Ovary (tissue), 9 donors: ENCODE measurements around the gene SHISA6. TPM values are rescaled to one million over a fixed set of nuclear protein-coding genes. Genes with fewer than 3 reads are reported as not detected.

Source experiments
- DNase-seq, 5 donors: peaks; one replicate each; pipeline ENCODE4 v3.0.0-alpha.2; 2019 to 2020
- H3K27ac ChIP-seq, 2 donors: fragments of 200-600 bp; one replicate each; pipeline versions ENCODE4 v1.5.1 to v1.8.0; 2019 to 2022
- H3K27me3 ChIP-seq: fragments of 200-600 bp; one replicate; pipeline ENCODE4 v1.8.0; 2022
- H3K36me3 ChIP-seq: fragments of 200-600 bp; sonication (generic); one replicate; pipeline ENCODE4 v1.5.1; 2019
- H3K4me1 ChIP-seq: one replicate; pipeline ENCODE4 v1.8.1; 2013; ENCODE audit warnings: mild to moderate bottlenecking, moderate library complexity; ENCODE audit not compliant: insufficient read depth
- H3K4me3 ChIP-seq: fragments of 200-600 bp; sonication (generic); one replicate; pipeline ENCODE4 v1.5.1; 2017
- H3K9me3 ChIP-seq, 2 donors: fragments of 200-600 bp in 1 of 2; sonication (generic) in 1 of 2; one replicate each; pipeline versions ENCODE4 v1.5.1 to v1.8.1; 2013 to 2019; ENCODE audit warnings: mild to moderate bottlenecking in 1 of 2, moderate library complexity in 1 of 2
- EP300 ChIP-seq: sonication (generic); formaldehyde crosslinking; IDR thresholded peaks from one replicate; pipeline ENCODE4 v1.6.1; 2017; ENCODE audit warnings: antibody characterized with exemption
- POLR2A ChIP-seq: fragments of 450-650 bp; IDR thresholded peaks from one replicate; pipeline ENCODE4 v1.6.1; 2017; ENCODE audit warnings: antibody characterized with exemption, mild to moderate bottlenecking, moderate library complexity
- WGBS, 3 donors: extraction: QIAGEN DNeasy Blood & Tissue Kit in 1 of 3; methylation state at CpG; one replicate each; pipeline versions ENCODE4 v1.1.5 to v1.1.7; 2013 to 2017; 5-methylcytosine and 5-hydroxymethylcytosine counted together
- intact Hi-C, 4 donors: fragments of 100-400 bp; cut with DNase I; formaldehyde crosslinking; loops; one replicate each; pipeline versions ENCODE4 v1.11.0 to v1.15.1; 2022 to 2023
- polyA plus RNA-seq, 2 donors: library from polyadenylated mRNA; stranded (reverse); fragments of 200-250 nt in 1 of 2; fragments of 350-450 nt in 1 of 2; fragmentation: Illumina TruSeq in 1 of 2; extraction: RNeasy Lipid Tissue Mini Kit (QIAGEN cat#74804) in 1 of 2; gene quantifications; one replicate each; pipeline ENCODE4 v1.2.3, GENCODE V29; 2013 to 2014
- total RNA-seq, 7 donors: library from RNA; depleted of rRNA in 2 of 7; stranded (reverse); fragments of >200 nt in 2 of 7; fragmentation: NEBNext Ultra II Directional in 3 of 7; extraction: Animal tissue kit (Norgen Biotek cat#: 25700) in 3 of 7; gene quantifications; one replicate each; pipeline versions ENCODE4 v1.1.0 to v1.2.4, GENCODE V29; 2016 to 2023
- TF ChIP-seq, protein P1 (sequence below), 3 donors: fragments of 450-650 bp in 2 of 3; fragments of 200-600 bp in 1 of 3; IDR thresholded peaks; one replicate each; pipeline versions ENCODE4 v1.5.1 to v1.8.0; 2016 to 2022; ENCODE audit warnings: antibody characterized with exemption in 3 of 3, mild to moderate bottlenecking in 1 of 3
- donor health status: DM: no; HTN: no; CAD: no; lungs with moderate emphysema.
- donor health status: DM: no; HTN: no; CAD: no.
- donor health status: Bipolar disorder and iron deficiency.
- donor health status: DM: yes; HTN: yes; CAD: no.
- donor health status: DM: no; HTN: no; CAD: no.
- donor health status: DM: yes; HTN: yes; CAD: no.

Gene SHISA6
- total and polyA plus RNA-seq, 9 donors = 0.10 to 1.5 (median 0.38) TPM

GRCh38 chr17:11238705-11239104 is 2.3 kb upstream of the SHISA6 start:
- Histone ChIP-seq H3K36me3 (no peaks in the 10 kb centered on the region), H3K27me3 (no peaks in the 10 kb centered on the region), H3K9me3 (no peaks in the 10 kb centered on the region), H3K27ac (no peak overlapping the region), H3K4me3 (no peak overlapping the region), H3K4me1 (no peaks in the 10 kb centered on the region)
- WGBS, 3 donors = 25 to 31% (median 28%) methylated on average over 4 of the region's 4 CpGs
- DNase-seq = no peak
- TF ChIP-seq POLR2A = no peak
- no peak for TF ChIP-seq EP300
- TF ChIP-seq, protein P1, sequence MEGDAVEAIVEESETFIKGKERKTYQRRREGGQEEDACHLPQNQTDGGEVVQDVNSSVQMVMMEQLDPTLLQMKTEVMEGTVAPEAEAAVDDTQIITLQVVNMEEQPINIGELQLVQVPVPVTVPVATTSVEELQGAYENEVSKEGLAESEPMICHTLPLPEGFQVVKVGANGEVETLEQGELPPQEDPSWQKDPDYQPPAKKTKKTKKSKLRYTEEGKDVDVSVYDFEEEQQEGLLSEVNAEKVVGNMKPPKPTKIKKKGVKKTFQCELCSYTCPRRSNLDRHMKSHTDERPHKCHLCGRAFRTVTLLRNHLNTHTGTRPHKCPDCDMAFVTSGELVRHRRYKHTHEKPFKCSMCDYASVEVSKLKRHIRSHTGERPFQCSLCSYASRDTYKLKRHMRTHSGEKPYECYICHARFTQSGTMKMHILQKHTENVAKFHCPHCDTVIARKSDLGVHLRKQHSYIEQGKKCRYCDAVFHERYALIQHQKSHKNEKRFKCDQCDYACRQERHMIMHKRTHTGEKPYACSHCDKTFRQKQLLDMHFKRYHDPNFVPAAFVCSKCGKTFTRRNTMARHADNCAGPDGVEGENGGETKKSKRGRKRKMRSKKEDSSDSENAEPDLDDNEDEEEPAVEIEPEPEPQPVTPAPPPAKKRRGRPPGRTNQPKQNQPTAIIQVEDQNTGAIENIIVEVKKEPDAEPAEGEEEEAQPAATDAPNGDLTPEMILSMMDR (IDR thresholded peaks at IDR 0.05) = no peak
- intact Hi-C loops = no loop called here

DNA sequence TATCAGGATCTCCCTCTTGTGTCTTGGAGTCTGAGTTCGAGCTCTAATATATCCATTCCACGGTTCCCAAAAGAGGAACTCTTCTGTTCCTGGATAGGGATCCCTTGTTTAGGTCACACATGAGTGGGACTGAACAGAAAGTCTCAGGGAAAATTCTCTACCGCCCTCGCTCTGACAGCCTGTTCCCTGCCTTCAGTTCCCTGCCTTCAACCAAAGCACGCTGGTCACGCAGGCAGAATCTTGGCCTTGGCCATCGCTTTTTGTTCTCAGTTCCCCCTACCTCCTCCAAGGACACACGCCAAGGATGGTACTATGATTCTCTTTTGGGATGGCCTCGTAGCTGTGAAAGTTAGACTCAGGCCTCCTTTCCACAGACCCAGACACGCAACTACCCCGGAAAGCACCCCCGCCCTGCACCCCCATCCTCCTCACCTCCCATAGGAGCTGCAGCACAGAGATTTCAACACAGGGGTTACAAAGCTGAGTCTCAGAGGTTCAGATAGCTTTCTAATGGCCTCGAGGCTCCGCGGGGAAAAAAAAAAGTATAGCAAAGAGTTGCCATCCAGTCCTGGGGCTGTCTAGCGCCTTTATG is 1.5 kb upstream of the SHISA6 start:
- intact Hi-C loops = no loop called here
- Histone ChIP-seq H3K36me3 (no peaks in the 10 kb centered on the region), H3K27ac (no peak overlapping the region), H3K9me3 (no peaks in the 10 kb centered on the region), H3K27me3 (no peaks in the 10 kb centered on the region), H3K4me1 (no peaks in the 10 kb centered on the region), H3K4me3 (no peak overlapping the region)
- 15 to 16% (median 15%) methylated on average over 16 of the region's 16 CpGs for WGBS, 3 donors
- TF ChIP-seq, protein P1 (IDR thresholded peaks at IDR 0.05) = no peak
- TF ChIP-seq EP300 (no peak), POLR2A (no peak)
- no peak for DNase-seq

- Histone ChIP-seq H3K27ac (no peak overlapping the region), H3K4me3 (peak overlapping the region; percentile 26), H3K36me3 (no peaks in the 10 kb centered on the region), H3K27me3 (no peaks in the 10 kb centered on the region), H3K4me1 (no peaks in the 10 kb centered on the region), H3K9me3 (no peaks in the 10 kb centered on the region)
- intact Hi-C loops = no loop called here
- WGBS, 3 donors = 1 to 2% (median 1%) methylated on average over 45 to 87 of the region's 90 CpGs
- TF ChIP-seq POLR2A (no peak), EP300 (no peak)
- TF ChIP-seq, protein P1 (IDR thresholded peaks at IDR 0.05) = no peak
- no peak for DNase-seq
Measured at GRCh38 chr17:11240041-11240840, 772 bp upstream of the SHISA6 start.

GRCh38 chr17:11241611-11242226 is 706 bp downstream of the SHISA6 start:
- WGBS, 3 donors = 10 to 13% (median 11%) methylated on average over 49 to 58 of the region's 58 CpGs
- Histone ChIP-seq H3K4me1 (no peaks in the 10 kb centered on the region), H3K27me3 (no peaks in the 10 kb centered on the region), H3K9me3 (no peaks in the 10 kb centered on the region), H3K27ac (no peak overlapping the region), H3K36me3 (no peaks in the 10 kb centered on the region), H3K4me3 (no peak overlapping the region)
- DNase-seq = peak in 1 of 5 donors; percentile 26
- TF ChIP-seq POLR2A = no peak
- TF ChIP-seq, protein P1 (IDR thresholded peaks at IDR 0.05) = no peak
- TF ChIP-seq EP300 = no peak
- intact Hi-C loops = no loop called here
